NCI-H2107 treated with DMSO at 0.1 percent for 48 hours (cell line): ENCODE data around the gene CFAP107.
"Not testable (repeated sequence)": the region's sequence is repeated elsewhere in the genome, so short reads cannot be mapped to it uniquely, and the experiment has no call there.

Experiments
- DNase-seq: peaks from one replicate; lab custom pipeline; 2025; ENCODE audit not compliant: unreplicated experiment; lab: John Stamatoyannopoulos, UW

The CFAP107 gene

GRCh38 chr1:12778061-12778460, 32.1 kb downstream of the CFAP107 start:
- DNase-seq, result no peak

- DNase-seq, result no peak
Measured at GRCh38 chr1:12778907-12779306, 32.9 kb downstream of the CFAP107 start.

GRCh38 chr1:12781488-12781887, 35.5 kb downstream of the CFAP107 start:
- DNase-seq, result not testable (repeated sequence)

GRCh38 chr1:12783783-12784182, 37.8 kb downstream of the CFAP107 start:
- DNase-seq, result not testable (repeated sequence)

- not testable (repeated sequence) for DNase-seq
Measured at GRCh38 chr1:12784729-12785128, 38.7 kb downstream of the CFAP107 start.

GRCh38 chr1:12791097-12791496, 45.1 kb downstream of the CFAP107 start, which contains the start of gene PRAMEF1:
TSS of gene PRAMEF1 (plus strand) at chr1:12791397. CDS start at chr1:12793228, 1,831 bp downstream.
- DNase-seq, result not testable (repeated sequence)

GRCh38 chr1:12798911-12799310, 52.9 kb downstream of the CFAP107 start:
- no peak for DNase-seq

GRCh38 chr1:12799730-12800129, 53.7 kb downstream of the CFAP107 start:
- DNase-seq, result no peak

- DNase-seq, result no peak
Measured at GRCh38 chr1:12809933-12810332, 63.9 kb downstream of the CFAP107 start.

GRCh38 chr1:12810691-12811408, 64.8 kb downstream of the CFAP107 start:
- no peak for DNase-seq

- no peak for DNase-seq
Measured at GRCh38 chr1:12811409-12811784, 65.4 kb downstream of the CFAP107 start.
